ENCODE data around the gene RANBP17.

RANBP17 gene

DNA sequence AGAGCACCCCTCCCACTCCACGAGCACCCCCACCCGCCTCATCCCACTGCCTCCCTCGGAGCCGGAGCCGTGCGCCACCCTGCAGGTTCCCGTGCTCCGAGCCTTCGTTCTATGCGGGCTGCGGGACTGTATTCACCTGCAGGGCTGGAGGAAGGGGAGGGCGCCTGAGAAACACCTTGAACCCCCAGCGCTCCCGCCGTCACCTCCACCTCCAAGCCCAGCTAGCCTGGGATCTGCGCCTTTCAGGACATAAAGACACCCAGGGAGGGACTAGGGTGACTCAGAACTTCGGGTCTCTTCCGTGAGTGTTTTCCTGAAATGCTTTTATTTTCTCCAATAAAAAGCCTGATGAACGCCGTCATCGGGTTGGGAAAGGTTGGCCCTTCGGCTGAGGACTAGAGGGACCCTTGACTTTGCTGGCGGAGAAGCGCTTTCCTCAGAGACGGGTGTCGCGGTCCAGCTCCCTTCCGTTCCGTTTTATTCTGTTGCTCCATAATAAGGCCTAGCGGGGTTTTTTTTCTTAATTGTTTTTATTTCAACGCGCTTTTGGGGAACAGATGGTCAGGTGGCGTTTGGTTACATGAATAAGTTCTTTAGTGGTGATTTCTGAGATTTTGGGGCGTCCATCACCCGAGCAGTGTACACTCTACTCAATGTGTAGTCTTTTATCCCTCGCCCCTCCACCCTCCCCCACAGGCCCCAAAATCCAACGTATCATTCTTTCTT, 451.8 kb downstream of the RANBP17 start:
- no peak for DNase-seq
- H3K56ac ChIP-seq (ENCODE audit: low read length), result no peak overlapping the region
- H2BK120ac ChIP-seq (ENCODE audit: low read depth, low read length), result no peak overlapping the region
- no peak overlapping the region for H3K4me2 ChIP-seq (ENCODE audit: low read length)
- no CpG with 5 or more reads among the region's 37 CpGs for WGBS (ENCODE audit: extremely low coverage, insufficient coverage, low lambda C conversion rate)
- H2AK5ac ChIP-seq (ENCODE audit: low read length), result no peak overlapping the region
- H3K23ac ChIP-seq (ENCODE audit: low read length), result no peak overlapping the region
- H3K4ac ChIP-seq (ENCODE audit: low read depth, low read length), result no peak overlapping the region
- H3K36me3 ChIP-seq (ENCODE audit: control insufficient read depth, insufficient read depth, low read length), result no peaks in the 10 kb centered on the region
- H4K5ac ChIP-seq (ENCODE audit: low read length), result no peak overlapping the region
- H2BK15ac ChIP-seq (replicated peaks; ENCODE audit: low read depth), result no peak overlapping the region
- no peaks in the 10 kb centered on the region for H3K79me1 ChIP-seq (ENCODE audit: low read length)
- no peak overlapping the region for H4K8ac ChIP-seq (ENCODE audit: low read depth, low read length)
- H3K18ac ChIP-seq (ENCODE audit: low read length), result no peak overlapping the region
- no peaks in the 10 kb centered on the region for H3K4me1 ChIP-seq (ENCODE audit: control insufficient read depth, low read depth, low read length)
- peaks cover 87% of the 10 kb centered on the region for H3K27me3 ChIP-seq (ENCODE audit: insufficient read depth, low read length, poor library complexity)
- no peak overlapping the region for H3K9ac ChIP-seq (ENCODE audit: low read length)
- no peak overlapping the region for H3K4me3 ChIP-seq (ENCODE audit: low read length)
- H2BK5ac ChIP-seq (ENCODE audit: low read length), result no peak overlapping the region
- no peaks in the 10 kb centered on the region for H3K79me2 ChIP-seq (ENCODE audit: control insufficient read depth, insufficient read depth, low read length)
- H3K27ac ChIP-seq (ENCODE audit: low read depth, low read length), result no peak overlapping the region

DNA sequence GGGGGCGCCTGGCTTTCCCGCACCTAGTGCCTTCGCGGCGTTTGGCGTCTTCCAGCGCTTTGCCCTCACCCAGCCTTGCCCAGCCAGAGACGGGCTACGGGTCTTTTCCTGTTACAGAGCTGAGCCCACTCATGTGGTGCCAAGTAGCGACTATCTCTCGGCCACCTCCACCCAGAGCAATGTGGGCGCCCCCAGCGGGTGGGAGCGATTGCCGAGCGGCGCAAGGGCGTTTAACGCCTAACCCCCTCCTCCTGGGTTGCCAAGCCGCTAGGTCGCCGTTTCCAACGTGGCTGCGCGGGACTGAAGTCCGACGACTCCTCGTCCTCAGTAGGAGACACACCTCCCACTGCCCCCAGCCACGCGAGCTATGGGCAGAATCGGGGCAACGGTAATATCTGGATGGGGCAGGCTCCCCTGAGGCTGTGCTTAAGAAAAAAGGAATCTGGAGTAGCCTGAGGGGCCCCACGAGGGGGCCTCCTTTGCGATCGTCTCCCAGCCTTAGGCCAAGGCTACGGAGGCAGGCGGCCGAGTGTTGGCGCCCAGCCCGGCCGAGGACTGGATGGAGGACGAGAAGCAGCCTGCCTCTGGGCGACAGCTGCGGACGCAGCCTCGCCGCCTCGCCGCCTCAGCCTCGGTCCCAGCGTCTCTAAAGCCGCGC, 453.0 kb downstream of the RANBP17 start:
- no peak for DNase-seq
- H3K4me3 ChIP-seq (ENCODE audit: low read length), result no peak overlapping the region

DNA sequence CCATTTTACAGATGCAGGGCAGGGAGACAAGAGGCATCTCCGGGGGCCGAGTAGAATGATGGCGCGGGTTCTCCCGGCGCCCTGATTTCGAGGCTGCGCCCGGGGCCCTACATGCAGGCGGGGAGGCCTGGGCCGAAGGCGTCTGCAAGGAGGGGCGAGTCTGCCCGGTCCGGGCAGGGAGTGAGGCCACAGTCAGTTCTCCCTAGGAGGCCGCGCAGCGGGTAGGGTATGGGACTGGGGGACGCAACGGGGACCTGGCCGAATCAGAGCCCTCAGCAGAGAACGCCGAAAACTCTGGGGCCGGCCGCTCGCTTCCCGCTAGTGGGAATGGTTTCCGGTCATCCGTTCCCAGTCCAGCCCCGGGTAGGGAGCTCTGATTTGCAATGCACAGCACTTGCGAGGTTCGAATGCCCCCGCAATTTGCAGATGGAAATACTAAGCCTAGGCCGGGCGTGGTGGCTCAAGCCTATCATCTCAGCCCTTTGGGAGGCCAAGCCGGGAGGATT, 453.6 kb downstream of the RANBP17 start:
- no peak overlapping the region for H2BK15ac ChIP-seq (replicated peaks; ENCODE audit: low read depth)
- no peak overlapping the region for H3K4ac ChIP-seq (ENCODE audit: low read depth, low read length)
- H3K36me3 ChIP-seq (ENCODE audit: control insufficient read depth, insufficient read depth, low read length), result no peaks in the 10 kb centered on the region
- no peak for DNase-seq
- no peak overlapping the region for H3K18ac ChIP-seq (ENCODE audit: low read length)
- no peak overlapping the region for H3K56ac ChIP-seq (ENCODE audit: low read length)
- H3K4me2 ChIP-seq (ENCODE audit: low read length), result no peak overlapping the region
- H3K79me2 ChIP-seq (ENCODE audit: control insufficient read depth, insufficient read depth, low read length), result no peaks in the 10 kb centered on the region
- H3K27ac ChIP-seq (ENCODE audit: low read depth, low read length), result no peak overlapping the region
- peaks cover 90% of the 10 kb centered on the region for H3K27me3 ChIP-seq (ENCODE audit: insufficient read depth, low read length, poor library complexity)
- H3K9ac ChIP-seq (ENCODE audit: low read length), result no peak overlapping the region
- no peak overlapping the region for H3K4me3 ChIP-seq (ENCODE audit: low read length)
- no peaks in the 10 kb centered on the region for H3K4me1 ChIP-seq (ENCODE audit: control insufficient read depth, low read depth, low read length)
- no peak overlapping the region for H2BK5ac ChIP-seq (ENCODE audit: low read length)
- no peak overlapping the region for H4K5ac ChIP-seq (ENCODE audit: low read length)
- H2AK5ac ChIP-seq (ENCODE audit: low read length), result no peak overlapping the region
- no peak overlapping the region for H2BK120ac ChIP-seq (ENCODE audit: low read depth, low read length)
- H3K23ac ChIP-seq (ENCODE audit: low read length), result no peak overlapping the region
- WGBS (ENCODE audit: extremely low coverage, insufficient coverage, low lambda C conversion rate), result no CpG with 5 or more reads among the region's 36 CpGs
- no peaks in the 10 kb centered on the region for H3K79me1 ChIP-seq (ENCODE audit: low read length)
- H4K8ac ChIP-seq (ENCODE audit: low read depth, low read length), result no peak overlapping the region

More for the DNA sequence above, 453.0 kb downstream of the RANBP17 start:
- peaks cover 91% of the 10 kb centered on the region for H3K27me3 ChIP-seq (ENCODE audit: insufficient read depth, low read length, poor library complexity)
- H3K4me2 ChIP-seq (ENCODE audit: low read length), result no peak overlapping the region
- no peak overlapping the region for H3K9ac ChIP-seq (ENCODE audit: low read length)
- no peak overlapping the region for H2BK15ac ChIP-seq (replicated peaks; ENCODE audit: low read depth)
- H3K79me1 ChIP-seq (ENCODE audit: low read length), result no peaks in the 10 kb centered on the region
- no peak overlapping the region for H3K18ac ChIP-seq (ENCODE audit: low read length)
- no CpG with 5 or more reads among the region's 53 CpGs for WGBS (ENCODE audit: extremely low coverage, insufficient coverage, low lambda C conversion rate)
- H3K4ac ChIP-seq (ENCODE audit: low read depth, low read length), result no peak overlapping the region
- no peak overlapping the region for H3K56ac ChIP-seq (ENCODE audit: low read length)
- H3K79me2 ChIP-seq (ENCODE audit: control insufficient read depth, insufficient read depth, low read length), result no peaks in the 10 kb centered on the region
- H4K5ac ChIP-seq (ENCODE audit: low read length), result no peak overlapping the region
- no peak overlapping the region for H4K8ac ChIP-seq (ENCODE audit: low read depth, low read length)
- no peaks in the 10 kb centered on the region for H3K4me1 ChIP-seq (ENCODE audit: control insufficient read depth, low read depth, low read length)
- H3K23ac ChIP-seq (ENCODE audit: low read length), result no peak overlapping the region
- no peaks in the 10 kb centered on the region for H3K36me3 ChIP-seq (ENCODE audit: control insufficient read depth, insufficient read depth, low read length)
- no peak overlapping the region for H3K27ac ChIP-seq (ENCODE audit: low read depth, low read length)
- H2BK120ac ChIP-seq (ENCODE audit: low read depth, low read length), result no peak overlapping the region
- H2AK5ac ChIP-seq (ENCODE audit: low read length), result no peak overlapping the region
- no peak overlapping the region for H2BK5ac ChIP-seq (ENCODE audit: low read length)

GRCh38 chr5:171315925-171316257, 454.1 kb downstream of the RANBP17 start:
- H4K8ac ChIP-seq (ENCODE audit: low read depth, low read length), result no peak overlapping the region
- no peak overlapping the region for H2BK15ac ChIP-seq (replicated peaks; ENCODE audit: low read depth)
- peaks cover 86% of the 10 kb centered on the region for H3K27me3 ChIP-seq (ENCODE audit: insufficient read depth, low read length, poor library complexity)
- H3K4me3 ChIP-seq (ENCODE audit: low read length), result no peak overlapping the region
- no peak for DNase-seq
- no peak overlapping the region for H3K27ac ChIP-seq (ENCODE audit: low read depth, low read length)
- H3K4me2 ChIP-seq (ENCODE audit: low read length), result no peak overlapping the region
- H3K36me3 ChIP-seq (ENCODE audit: control insufficient read depth, insufficient read depth, low read length), result no peaks in the 10 kb centered on the region
- no peak overlapping the region for H2BK5ac ChIP-seq (ENCODE audit: low read length)
- H3K56ac ChIP-seq (ENCODE audit: low read length), result no peak overlapping the region
- no CpG with 5 or more reads among the region's 20 CpGs for WGBS (ENCODE audit: extremely low coverage, insufficient coverage, low lambda C conversion rate)
- H3K4ac ChIP-seq (ENCODE audit: low read depth, low read length), result no peak overlapping the region
- H3K18ac ChIP-seq (ENCODE audit: low read length), result no peak overlapping the region
- H3K9ac ChIP-seq (ENCODE audit: low read length), result no peak overlapping the region
- H3K79me1 ChIP-seq (ENCODE audit: low read length), result no peaks in the 10 kb centered on the region
- H2AK5ac ChIP-seq (ENCODE audit: low read length), result no peak overlapping the region
- no peaks in the 10 kb centered on the region for H3K79me2 ChIP-seq (ENCODE audit: control insufficient read depth, insufficient read depth, low read length)
- no peak overlapping the region for H3K23ac ChIP-seq (ENCODE audit: low read length)
- H2BK120ac ChIP-seq (ENCODE audit: low read depth, low read length), result no peak overlapping the region
- H4K5ac ChIP-seq (ENCODE audit: low read length), result no peak overlapping the region
- no peaks in the 10 kb centered on the region for H3K4me1 ChIP-seq (ENCODE audit: control insufficient read depth, low read depth, low read length)

- H3K27ac ChIP-seq (ENCODE audit: low read depth, low read length), result no peak overlapping the region
- no peak overlapping the region for H2BK5ac ChIP-seq (ENCODE audit: low read length)
- no peak overlapping the region for H3K4me3 ChIP-seq (ENCODE audit: low read length)
- H3K4me1 ChIP-seq (ENCODE audit: control insufficient read depth, low read depth, low read length), result no peaks in the 10 kb centered on the region
- H3K4ac ChIP-seq (ENCODE audit: low read depth, low read length), result no peak overlapping the region
- no peaks in the 10 kb centered on the region for H3K79me2 ChIP-seq (ENCODE audit: control insufficient read depth, insufficient read depth, low read length)
- WGBS (ENCODE audit: extremely low coverage, insufficient coverage, low lambda C conversion rate), result no CpG with 5 or more reads among the region's 66 CpGs
- H3K56ac ChIP-seq (ENCODE audit: low read length), result peak overlapping the region; percentile 34
- no peak overlapping the region for H4K8ac ChIP-seq (ENCODE audit: low read depth, low read length)
- DNase-seq, result peak; percentile 51
- H4K5ac ChIP-seq (ENCODE audit: low read length), result no peak overlapping the region
- H3K36me3 ChIP-seq (ENCODE audit: control insufficient read depth, insufficient read depth, low read length), result no peaks in the 10 kb centered on the region
- no peak overlapping the region for H3K9ac ChIP-seq (ENCODE audit: low read length)
- H3K79me1 ChIP-seq (ENCODE audit: low read length), result no peaks in the 10 kb centered on the region
- H3K27me3 ChIP-seq (ENCODE audit: insufficient read depth, low read length, poor library complexity), result peaks cover 82% of the 10 kb centered on the region
- no peak overlapping the region for H3K18ac ChIP-seq (ENCODE audit: low read length)
- H2BK15ac ChIP-seq (replicated peaks; ENCODE audit: low read depth), result no peak overlapping the region
- H2BK120ac ChIP-seq (ENCODE audit: low read depth, low read length), result no peak overlapping the region
- no peak overlapping the region for H2AK5ac ChIP-seq (ENCODE audit: low read length)
- peak overlapping the region; percentile 80 for H3K23ac ChIP-seq (ENCODE audit: low read length)
- H3K4me2 ChIP-seq (ENCODE audit: low read length), result peak overlapping the region; percentile 18
Observed at GRCh38 chr5:171316258-171317121, 454.7 kb downstream of the RANBP17 start.
